Liver (tissue), 3 donors: ENCODE data around the gene RXRB.

Source experiments
- ATF3 ChIP-seq: IDR thresholded peaks from 2 replicates; pipeline ENCODE4 v1.6.1; 2016; ENCODE audit warnings: antibody characterized with exemption
- CTCF ChIP-seq: fragments of 150-350 bp; IDR thresholded peaks from 2 replicates; pipeline ENCODE4 v1.5.1; 2017; ENCODE audit warnings: improper control_type of control experiment, low read depth, low read length; ENCODE audit not compliant: missing input control
- EGR1 ChIP-seq, 2 donors: IDR thresholded peaks; 2 replicates each; pipeline ENCODE4 v1.6.1; 2016 to 2018; ENCODE audit warnings: antibody characterized with exemption in 2 of 2, low read depth in 2 of 2
- GABPA ChIP-seq, 2 donors: IDR thresholded peaks in 1 of 2; conservative IDR thresholded peaks in 1 of 2; 2 replicates each; pipeline ENCODE4 v1.6.1; 2016; ENCODE audit warnings: antibody characterized with exemption in 2 of 2, mild to moderate bottlenecking in 1 of 2, moderate library complexity in 1 of 2
- JUND ChIP-seq, 2 donors: IDR thresholded peaks; 2 replicates each; pipeline ENCODE4 v1.6.1; 2016; ENCODE audit warnings: antibody characterized with exemption in 2 of 2
- MAX ChIP-seq: IDR thresholded peaks from 2 replicates; pipeline ENCODE4 v1.6.1; 2016; ENCODE audit warnings: antibody characterized with exemption
- REST ChIP-seq: IDR thresholded peaks from 2 replicates; pipeline ENCODE4 v1.6.1; 2016; ENCODE audit warnings: antibody characterized with exemption, mild to moderate bottlenecking
- TAF1 ChIP-seq: conservative IDR thresholded peaks from 2 replicates; pipeline ENCODE4 v1.6.1; 2016; ENCODE audit warnings: antibody characterized with exemption, mild to moderate bottlenecking
- YY1 ChIP-seq: IDR thresholded peaks from 2 replicates; pipeline ENCODE4 v1.6.1; 2016; ENCODE audit warnings: antibody characterized with exemption, mild to moderate bottlenecking
- ZBTB33 ChIP-seq: IDR thresholded peaks from 2 replicates; pipeline ENCODE4 v1.6.1; 2016; ENCODE audit warnings: antibody characterized with exemption
- donor health status: healthy.
- donor health status: healthy.

- TF ChIP-seq TAF1 (no peak), MAX (no peak), CTCF (no peak), ATF3 (no peak), JUND (IDR thresholded peaks at IDR 0.05) (no peak), EGR1 (IDR thresholded peaks at IDR 0.05; ENCODE audit: low read depth in 2 of 2) (no peak), ZBTB33 (no peak), REST (no peak), GABPA (IDR thresholded peaks at IDR 0.05 in 1 of 2, conservative IDR thresholded peaks at IDR 0.05 in 1 of 2) (no peak), YY1 (no peak)
Measured at GRCh38 chr6:33164176-33164575, 36.3 kb downstream of the RXRB start.
